HFFc6 (cell line): Measurements from ENCODE around the gene DISP2. TPM values are rescaled to one million over a fixed set of nuclear protein-coding genes. Genes with fewer than 3 reads are reported as not detected.

Experiments
- DNase-seq: peaks from one replicate; pipeline ENCODE4 v3.0.0-alpha.2; 2018
- H3K27ac Mint-ChIP-seq: 2 replicates; pipeline ENCODE4 v1.8.0; 2020; ENCODE audit warnings: mild to moderate bottlenecking, mixed read lengths
- H3K27me3 Mint-ChIP-seq: 2 replicates; pipeline ENCODE4 v1.8.0; 2021; ENCODE audit warnings: mild to moderate bottlenecking, moderate library complexity, mixed read lengths; ENCODE audit not compliant: insufficient read depth
- H3K36me3 Mint-ChIP-seq: 2 replicates; pipeline ENCODE4 v1.8.0; 2021; ENCODE audit warnings: low read depth, mixed read lengths
- H3K4me1 Mint-ChIP-seq: 2 replicates; pipeline ENCODE4 v1.8.0; 2020; ENCODE audit warnings: low read depth, mixed read lengths
- H3K4me3 Mint-ChIP-seq: 2 replicates; pipeline ENCODE4 v1.8.0; 2020; ENCODE audit warnings: mild to moderate bottlenecking, moderate library complexity, mixed read lengths
- H3K9me3 Mint-ChIP-seq: 2 replicates; pipeline ENCODE4 v1.8.0; 2020; ENCODE audit warnings: mild to moderate bottlenecking, mixed read lengths
- CTCF ChIP-seq: fragments of 200-600 bp; sonication (generic); IDR thresholded peaks from 2 replicates; pipeline ENCODE4 v1.5.0; 2021; ENCODE audit warnings: antibody characterized with exemption, mild to moderate bottlenecking
- total RNA-seq, 6 experiments: library from RNA; stranded (reverse); fragmentation: NEBNext Ultra II Directional; extraction: Animal tissue kit (Norgen Biotek cat#: 25700); gene quantifications; 2 replicates in 1 of 6; 3 replicates in 5 of 6; pipeline ENCODE4 v1.2.3, GENCODE V29; 2021

The DISP2 gene
- total RNA-seq, 6 experiments from 2014 or later: 0.03 to 0.26 (median 0.21) TPM

- no peaks in the 10 kb centered on the region for H3K9me3 Mint-ChIP-seq
- peaks cover 21% of the 10 kb centered on the region for H3K27me3 Mint-ChIP-seq
- no peak for DNase-seq
- TF ChIP-seq CTCF: no peak
- H3K4me3 Mint-ChIP-seq: no peak overlapping the region
- no peaks in the 10 kb centered on the region for H3K36me3 Mint-ChIP-seq
- H3K27ac Mint-ChIP-seq: no peak overlapping the region
- H3K4me1 Mint-ChIP-seq: peaks cover 7% of the 10 kb centered on the region
These were observed 8.9 kb upstream of the DISP2 start for GRCh38 chr15:40349163-40349562.

GRCh38 chr15:40352281-40352901, 5.6 kb upstream of the DISP2 start:
- H3K27ac Mint-ChIP-seq: no peak overlapping the region
- H3K27me3 Mint-ChIP-seq: peaks cover 25% of the 10 kb centered on the region
- H3K36me3 Mint-ChIP-seq: no peaks in the 10 kb centered on the region
- DNase-seq: no peak
- no peak; the same call in 1 of the 2 replicates for TF ChIP-seq CTCF
- H3K4me1 Mint-ChIP-seq: peaks cover 8% of the 10 kb centered on the region; the same call in 1 of the 2 replicates
- no peaks in the 10 kb centered on the region for H3K9me3 Mint-ChIP-seq
- no peak overlapping the region for H3K4me3 Mint-ChIP-seq

GRCh38 chr15:40353697-40354096, 4.3 kb upstream of the DISP2 start:
- H3K4me3 Mint-ChIP-seq: no peak overlapping the region
- H3K27ac Mint-ChIP-seq: no peak overlapping the region
- DNase-seq: no peak
- H3K27me3 Mint-ChIP-seq: peaks cover 23% of the 10 kb centered on the region
- TF ChIP-seq CTCF: no peak
- H3K4me1 Mint-ChIP-seq: peaks cover 8% of the 10 kb centered on the region; the same call in 1 of the 2 replicates
- H3K9me3 Mint-ChIP-seq: no peaks in the 10 kb centered on the region
- H3K36me3 Mint-ChIP-seq: no peaks in the 10 kb centered on the region

GRCh38 chr15:40354408-40355171, 3.4 kb upstream of the DISP2 start:
- no peak overlapping the region for H3K27ac Mint-ChIP-seq
- no peaks in the 10 kb centered on the region for H3K36me3 Mint-ChIP-seq
- H3K4me1 Mint-ChIP-seq: peaks cover 8% of the 10 kb centered on the region; the same call in 1 of the 2 replicates
- no peaks in the 10 kb centered on the region for H3K9me3 Mint-ChIP-seq
- H3K27me3 Mint-ChIP-seq: peaks cover 26% of the 10 kb centered on the region
- H3K4me3 Mint-ChIP-seq: no peak overlapping the region
- DNase-seq: no peak
- peak; percentile 71 for TF ChIP-seq CTCF

- Mint-ChIP-seq H3K36me3 (no peaks in the 10 kb centered on the region), H3K27me3 (peaks cover 27% of the 10 kb centered on the region), H3K27ac (no peak overlapping the region), H3K4me3 (no peak overlapping the region), H3K9me3 (no peaks in the 10 kb centered on the region), H3K4me1 (peaks cover 8% of the 10 kb centered on the region; the same call in 1 of the 2 replicates)
- no peak for TF ChIP-seq CTCF
- DNase-seq: no peak
These were observed 1.9 kb upstream of the DISP2 start for GRCh38 chr15:40355976-40356585.
